ENCODE data around the gene STK40. TPM values are rescaled to one million over a fixed set of nuclear protein-coding genes. Genes with fewer than 3 reads are reported as not detected.

The STK40 gene
- total and polyA plus RNA-seq, 2 experiments from 2014 or later, result 8.1 to 20.2 TPM

DNA sequence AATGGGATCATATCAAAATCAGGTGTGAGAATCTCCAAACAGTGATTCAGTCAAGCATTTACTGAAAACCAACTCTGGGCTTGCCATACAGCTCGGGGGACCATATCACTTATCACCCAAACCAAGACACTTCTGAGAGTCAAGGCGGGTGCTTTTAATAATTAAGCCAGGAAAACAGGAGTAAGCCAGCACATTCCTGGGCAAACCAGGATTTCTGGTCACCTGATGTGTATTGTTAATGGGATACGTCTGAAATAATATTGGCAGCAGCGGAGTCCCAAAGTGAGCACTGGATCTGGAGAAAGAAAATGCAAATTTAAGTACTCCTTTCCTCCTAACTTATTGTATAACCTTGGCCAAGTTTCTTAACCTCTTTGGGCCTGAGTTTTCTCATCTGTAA lies 46.9 kb upstream of the STK40 start:
- TF ChIP-seq, protein P1, sequence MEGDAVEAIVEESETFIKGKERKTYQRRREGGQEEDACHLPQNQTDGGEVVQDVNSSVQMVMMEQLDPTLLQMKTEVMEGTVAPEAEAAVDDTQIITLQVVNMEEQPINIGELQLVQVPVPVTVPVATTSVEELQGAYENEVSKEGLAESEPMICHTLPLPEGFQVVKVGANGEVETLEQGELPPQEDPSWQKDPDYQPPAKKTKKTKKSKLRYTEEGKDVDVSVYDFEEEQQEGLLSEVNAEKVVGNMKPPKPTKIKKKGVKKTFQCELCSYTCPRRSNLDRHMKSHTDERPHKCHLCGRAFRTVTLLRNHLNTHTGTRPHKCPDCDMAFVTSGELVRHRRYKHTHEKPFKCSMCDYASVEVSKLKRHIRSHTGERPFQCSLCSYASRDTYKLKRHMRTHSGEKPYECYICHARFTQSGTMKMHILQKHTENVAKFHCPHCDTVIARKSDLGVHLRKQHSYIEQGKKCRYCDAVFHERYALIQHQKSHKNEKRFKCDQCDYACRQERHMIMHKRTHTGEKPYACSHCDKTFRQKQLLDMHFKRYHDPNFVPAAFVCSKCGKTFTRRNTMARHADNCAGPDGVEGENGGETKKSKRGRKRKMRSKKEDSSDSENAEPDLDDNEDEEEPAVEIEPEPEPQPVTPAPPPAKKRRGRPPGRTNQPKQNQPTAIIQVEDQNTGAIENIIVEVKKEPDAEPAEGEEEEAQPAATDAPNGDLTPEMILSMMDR (conservative IDR thresholded peaks at IDR 0.05; ENCODE audit: low read depth in 2 of 2), result no peak
- TF ChIP-seq ZNF114 (CRISPR knock-in tag; IDR thresholded peaks at IDR 0.05), result no peak
- H3K9me3 Mint-ChIP-seq, result no peaks in the 10 kb centered on the region
- ATAC-seq, result no peak
- no peak overlapping the region for H3K27ac Mint-ChIP-seq
- Histone ChIP-seq H3K36me3 (ENCODE audit: insufficient read depth) (no peaks in the 10 kb centered on the region), H3K27ac (ENCODE audit: low read depth) (no peak overlapping the region), H4K20me1 (replicated peaks; ENCODE audit: insufficient read depth) (no peaks in the 10 kb centered on the region; the same call in 1 of the 2 replicates), H3K9me2 (ENCODE audit: insufficient read depth) (no peaks in the 10 kb centered on the region), H3K4me2 (no peak overlapping the region), H3K27me3 (ENCODE audit: insufficient read depth) (no peaks in the 10 kb centered on the region), H3K4me3 (no peak overlapping the region), H3K4me1 (ENCODE audit: insufficient read depth) (no peaks in the 10 kb centered on the region), H2AFZ (no peak overlapping the region), H3K79me2 (replicated peaks; ENCODE audit: insufficient read depth) (no peaks in the 10 kb centered on the region), H3F3A (replicated peaks; ENCODE audit: low read depth) (no peaks in the 10 kb centered on the region)
- H3K4me1 Mint-ChIP-seq, result no peaks in the 10 kb centered on the region; the same call in 2 of the 3 replicates
- no peak overlapping the region for H3K4me3 Mint-ChIP-seq
- DNase-seq (ENCODE audit: low spot score), result no peak
- no peaks in the 10 kb centered on the region for H3K36me3 Mint-ChIP-seq (ENCODE audit: low read depth)
- H3K27me3 Mint-ChIP-seq (ENCODE audit: insufficient read depth, low read depth, poor library complexity), result peaks cover 4% of the 10 kb centered on the region

DNA sequence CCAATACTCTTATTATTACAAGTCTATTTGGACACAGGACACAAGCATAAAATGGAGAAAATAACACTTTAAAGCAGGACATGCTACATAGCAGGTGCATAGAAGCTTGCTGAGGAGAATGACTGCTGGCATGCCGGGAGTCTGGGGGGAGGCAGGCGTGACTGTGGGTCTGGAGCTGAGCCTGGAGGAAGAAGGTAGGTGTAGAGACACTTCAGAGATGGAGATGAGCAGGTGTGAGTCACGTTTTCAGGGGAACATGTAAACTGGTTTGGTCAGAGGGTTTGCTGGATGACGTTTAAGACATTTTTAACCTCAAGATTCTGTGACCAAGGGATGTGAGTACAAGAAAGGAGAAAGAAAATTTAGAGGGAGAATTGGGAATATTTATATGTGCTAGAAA lies 40.1 kb upstream of the STK40 start:
- Mint-ChIP-seq H3K27ac (no peak overlapping the region), H3K36me3 (ENCODE audit: low read depth) (no peaks in the 10 kb centered on the region), H3K9me3 (no peaks in the 10 kb centered on the region), H3K4me1 (peaks cover 6% of the 10 kb centered on the region), H3K27me3 (ENCODE audit: insufficient read depth, low read depth, poor library complexity) (peaks cover 5% of the 10 kb centered on the region), H3K4me3 (no peak overlapping the region)
- no peaks in the 10 kb centered on the region for H4K20me1 ChIP-seq (replicated peaks; ENCODE audit: insufficient read depth)
- H3K27ac ChIP-seq (ENCODE audit: low read depth), result no peak overlapping the region
- no peak overlapping the region for H3K4me2 ChIP-seq
- H3K4me1 ChIP-seq (ENCODE audit: insufficient read depth), result no peaks in the 10 kb centered on the region
- ATAC-seq (no peak), DNase-seq (ENCODE audit: low spot score) (no peak)
- H2AFZ ChIP-seq, result no peak overlapping the region
- no peaks in the 10 kb centered on the region for H3F3A ChIP-seq (replicated peaks; ENCODE audit: low read depth)
- H3K9me2 ChIP-seq (ENCODE audit: insufficient read depth), result no peaks in the 10 kb centered on the region
- no peaks in the 10 kb centered on the region for H3K36me3 ChIP-seq (ENCODE audit: insufficient read depth)
- H3K4me3 ChIP-seq, result no peak overlapping the region
- no peaks in the 10 kb centered on the region for H3K79me2 ChIP-seq (replicated peaks; ENCODE audit: insufficient read depth)
- TF ChIP-seq, protein P2, sequence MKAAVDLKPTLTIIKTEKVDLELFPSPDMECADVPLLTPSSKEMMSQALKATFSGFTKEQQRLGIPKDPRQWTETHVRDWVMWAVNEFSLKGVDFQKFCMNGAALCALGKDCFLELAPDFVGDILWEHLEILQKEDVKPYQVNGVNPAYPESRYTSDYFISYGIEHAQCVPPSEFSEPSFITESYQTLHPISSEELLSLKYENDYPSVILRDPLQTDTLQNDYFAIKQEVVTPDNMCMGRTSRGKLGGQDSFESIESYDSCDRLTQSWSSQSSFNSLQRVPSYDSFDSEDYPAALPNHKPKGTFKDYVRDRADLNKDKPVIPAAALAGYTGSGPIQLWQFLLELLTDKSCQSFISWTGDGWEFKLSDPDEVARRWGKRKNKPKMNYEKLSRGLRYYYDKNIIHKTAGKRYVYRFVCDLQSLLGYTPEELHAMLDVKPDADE (IDR thresholded peaks at IDR 0.05), result no peak
- TF ChIP-seq CREB1 (CRISPR knock-in tag; IDR thresholded peaks at IDR 0.05; ENCODE audit: low read depth), result no peak
- TF ChIP-seq EZH2 (IDR thresholded peaks at IDR 0.05; ENCODE audit: low read depth, unreplicated experiment), result no peak
- TF ChIP-seq EZH2phosphoT487 (IDR thresholded peaks at IDR 0.05; ENCODE audit: unreplicated experiment), result no peak
- TF ChIP-seq ZNF114 (CRISPR knock-in tag; IDR thresholded peaks at IDR 0.05), result no peak
- no peak for TF ChIP-seq STAT1 (IDR thresholded peaks at IDR 0.05; ENCODE audit: unreplicated experiment)
- TF ChIP-seq ZNF331 (CRISPR knock-in tag; IDR thresholded peaks at IDR 0.05; ENCODE audit: low read depth), result no peak
- TF ChIP-seq NANOG (IDR thresholded peaks at IDR 0.05; ENCODE audit: borderline replicate concordance), result no peak
- no peaks in the 10 kb centered on the region for H3K27me3 ChIP-seq (ENCODE audit: insufficient read depth)
